Sigmoid colon (tissue), 7 donors: ENCODE measurements around the gene RPH3AL. TPM values are rescaled to one million over a fixed set of nuclear protein-coding genes. Genes with fewer than 3 reads are reported as not detected.
A peak's percentile ranks its signal among the peaks of the same experiment; 100 is the strongest.

ENCODE experiments used
- DNase-seq: peaks from one replicate; pipeline ENCODE4 v3.0.0-alpha.2; 2019
- H3K27ac ChIP-seq, 4 donors: fragments of 200-600 bp; sonication (generic); one replicate each; pipeline ENCODE4 v1.5.1; 2016 to 2019; ENCODE audit warnings: mild to moderate bottlenecking in 1 of 4
- H3K27me3 ChIP-seq, 3 donors: fragments of 200-600 bp; sonication (generic); one replicate each; pipeline ENCODE4 v1.5.1; 2019; ENCODE audit warnings: mild to moderate bottlenecking in 1 of 3
- H3K36me3 ChIP-seq, 4 donors: fragments of 200-600 bp; sonication (generic); one replicate each; pipeline ENCODE4 v1.5.1; 2016 to 2019
- H3K4me1 ChIP-seq, 4 donors: fragments of 200-600 bp; sonication (generic); one replicate each; pipeline ENCODE4 v1.5.1; 2017 to 2019
- H3K4me3 ChIP-seq, 4 donors: fragments of 200-600 bp; sonication (generic); one replicate each; pipeline ENCODE4 v1.5.1; 2017 to 2019; ENCODE audit warnings: mild to moderate bottlenecking in 2 of 4, moderate library complexity in 1 of 4
- H3K9me3 ChIP-seq, 4 donors: fragments of 200-600 bp in 3 of 4; sonication (generic) in 3 of 4; one replicate each; pipeline versions ENCODE4 v1.5.1 to v1.6.1; 2013 to 2019
- EP300 ChIP-seq, 4 donors: sonication (generic); formaldehyde crosslinking; IDR thresholded peaks; one replicate each; pipeline ENCODE4 v1.6.1; 2017; ENCODE audit warnings: antibody characterized with exemption in 4 of 4
- POLR2A ChIP-seq, 2 donors: fragments of 450-650 bp; IDR thresholded peaks; one replicate each; pipeline ENCODE4 v1.6.1; 2016; ENCODE audit warnings: antibody characterized with exemption in 2 of 2, mild to moderate bottlenecking in 2 of 2, moderate library complexity in 2 of 2
- POLR2AphosphoS5 ChIP-seq, 4 donors: sonication (generic); formaldehyde crosslinking; IDR thresholded peaks; one replicate each; pipeline ENCODE4 v1.6.1; 2017; ENCODE audit warnings: antibody characterized with exemption in 4 of 4
- WGBS, 2 donors: extraction: QIAGEN DNeasy Blood & Tissue Kit; methylation state at CpG; one replicate each; pipeline ENCODE4 v1.1.7; 2013; 5-methylcytosine and 5-hydroxymethylcytosine counted together
- intact Hi-C: fragments of 100-400 bp; cut with DNase I; formaldehyde crosslinking; loops from one replicate; pipeline ENCODE4 v1.15.1; 2023
- polyA plus RNA-seq, 3 donors: library from polyadenylated mRNA; stranded (reverse); fragments of 200-250 nt; gene quantifications; one replicate each; pipeline ENCODE4 v1.2.3, GENCODE V29; 2013
- total RNA-seq, 4 donors: library from RNA; depleted of rRNA; stranded (reverse); fragments of >200 nt; gene quantifications; one replicate each; pipeline ENCODE4 v1.1.0, GENCODE V29; 2016
- TF ChIP-seq, protein P1 (sequence below), 4 experiments: fragments of 450-650 bp in 3 of 4; fragments of 200-600 bp in 1 of 4; IDR thresholded peaks; one replicate each; pipeline ENCODE4 v1.5.1; 2016 to 2019; ENCODE audit warnings: antibody characterized with exemption in 4 of 4, mild to moderate bottlenecking in 3 of 4, moderate library complexity in 2 of 4
- donor health status: healthy with polysubstance abuse.
- donor health status: Bipolar disorder and iron deficiency.
- donor health status: healthy.

Gene RPH3AL
- total and polyA plus RNA-seq, 7 donors, result 1.8 to 23.1 (median 12.7) TPM

DNA sequence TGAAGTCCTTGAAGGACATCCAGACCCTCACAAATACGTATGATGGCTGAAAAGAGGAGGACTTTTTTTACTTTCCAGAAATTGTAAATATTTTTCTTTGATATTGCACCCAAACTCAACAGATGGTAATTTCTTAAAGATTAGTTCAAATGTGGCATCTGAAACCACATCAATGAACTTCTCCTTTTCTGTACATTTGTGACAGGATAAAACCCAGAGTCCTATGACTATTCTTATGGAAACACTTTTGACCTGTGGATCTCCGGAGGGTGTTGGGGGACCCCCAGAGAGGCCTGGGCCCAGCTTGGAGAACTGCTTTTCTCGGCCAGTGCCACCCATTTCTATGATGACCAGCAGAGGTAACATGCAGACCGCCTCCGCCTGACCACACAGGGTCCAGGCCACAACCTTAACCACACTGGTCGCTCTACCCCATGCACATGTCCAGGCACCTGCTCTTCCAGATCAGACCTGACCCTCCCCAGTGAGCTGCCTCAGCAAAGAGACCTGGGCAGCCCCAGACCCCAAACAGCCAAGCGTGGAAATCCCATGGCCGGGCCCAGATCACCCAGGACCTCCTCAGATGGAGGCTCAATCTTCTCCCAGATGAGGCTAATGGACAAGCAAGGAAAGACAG, 22.7 kb downstream of the RPH3AL start:
- 78 to 92% methylated on average over 8 of the region's 8 CpGs for WGBS, 2 donors
- H3K9me3 ChIP-seq, result no peaks in the 10 kb centered on the region
- DNase-seq, result peak; percentile 52
- no peaks in the 10 kb centered on the region for H3K36me3 ChIP-seq
- intact Hi-C loops, result no loop called here
- H3K27ac ChIP-seq, result peak overlapping the region in 1 of 4 donors; percentile 68
- TF ChIP-seq EP300 (IDR thresholded peaks at IDR 0.05) (no peak), POLR2AphosphoS5 (IDR thresholded peaks at IDR 0.05) (no peak), POLR2A (IDR thresholded peaks at IDR 0.05) (no peak)
- TF ChIP-seq, protein P1, sequence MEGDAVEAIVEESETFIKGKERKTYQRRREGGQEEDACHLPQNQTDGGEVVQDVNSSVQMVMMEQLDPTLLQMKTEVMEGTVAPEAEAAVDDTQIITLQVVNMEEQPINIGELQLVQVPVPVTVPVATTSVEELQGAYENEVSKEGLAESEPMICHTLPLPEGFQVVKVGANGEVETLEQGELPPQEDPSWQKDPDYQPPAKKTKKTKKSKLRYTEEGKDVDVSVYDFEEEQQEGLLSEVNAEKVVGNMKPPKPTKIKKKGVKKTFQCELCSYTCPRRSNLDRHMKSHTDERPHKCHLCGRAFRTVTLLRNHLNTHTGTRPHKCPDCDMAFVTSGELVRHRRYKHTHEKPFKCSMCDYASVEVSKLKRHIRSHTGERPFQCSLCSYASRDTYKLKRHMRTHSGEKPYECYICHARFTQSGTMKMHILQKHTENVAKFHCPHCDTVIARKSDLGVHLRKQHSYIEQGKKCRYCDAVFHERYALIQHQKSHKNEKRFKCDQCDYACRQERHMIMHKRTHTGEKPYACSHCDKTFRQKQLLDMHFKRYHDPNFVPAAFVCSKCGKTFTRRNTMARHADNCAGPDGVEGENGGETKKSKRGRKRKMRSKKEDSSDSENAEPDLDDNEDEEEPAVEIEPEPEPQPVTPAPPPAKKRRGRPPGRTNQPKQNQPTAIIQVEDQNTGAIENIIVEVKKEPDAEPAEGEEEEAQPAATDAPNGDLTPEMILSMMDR (IDR thresholded peaks at IDR 0.05), result no peak
- peaks cover 0 to under 1% (median 0%) of the 10 kb centered on the region in 3 donors for H3K27me3 ChIP-seq
- no peaks in the 10 kb centered on the region for H3K4me1 ChIP-seq
- H3K4me3 ChIP-seq, result no peak overlapping the region

- H3K9me3 ChIP-seq, result no peaks in the 10 kb centered on the region
- intact Hi-C loops, result no loop called here
- peak; percentile 33 for DNase-seq
- no peak overlapping the region for H3K27ac ChIP-seq
- H3K36me3 ChIP-seq, result no peaks in the 10 kb centered on the region
- H3K4me3 ChIP-seq, result no peak overlapping the region
- WGBS, 2 donors, result 95 to 96% methylated on average over 7 of the region's 7 CpGs
- no peaks in the 10 kb centered on the region for H3K27me3 ChIP-seq
- TF ChIP-seq, protein P1 (IDR thresholded peaks at IDR 0.05), result no peak
- no peaks in the 10 kb centered on the region for H3K4me1 ChIP-seq
Observed at GRCh38 chr17:327971-328370, 24.6 kb downstream of the RPH3AL start.

DNA sequence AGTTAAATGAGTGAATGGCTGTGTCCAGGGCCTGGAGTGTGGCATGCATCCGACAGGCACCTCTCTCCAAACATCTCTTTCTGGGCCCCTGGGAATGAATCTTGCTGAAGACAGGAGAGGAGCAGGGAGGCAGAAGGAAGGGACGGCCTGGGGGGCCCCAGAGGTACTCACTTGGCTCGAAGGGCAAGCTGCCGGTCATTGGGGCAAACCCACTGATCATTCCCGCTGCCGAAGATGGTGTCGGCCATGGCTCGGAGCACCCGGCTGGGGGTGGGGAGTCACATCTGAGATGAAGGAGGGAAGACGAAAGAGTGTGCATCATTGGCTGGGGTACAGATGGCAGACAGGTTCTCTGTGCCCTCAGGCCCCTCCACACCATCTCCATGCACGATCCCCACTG, 25.3 kb downstream of the RPH3AL start:
- H3K36me3 ChIP-seq, result no peaks in the 10 kb centered on the region
- H3K27me3 ChIP-seq, result no peaks in the 10 kb centered on the region
- peak; percentile 48 for DNase-seq
- WGBS, 2 donors, result 96% methylated on average over 11 of the region's 11 CpGs
- H3K9me3 ChIP-seq, result no peaks in the 10 kb centered on the region
- intact Hi-C loops, result no loop called here
- no peaks in the 10 kb centered on the region for H3K4me1 ChIP-seq
- no peak for TF ChIP-seq POLR2AphosphoS5 (IDR thresholded peaks at IDR 0.05)
- no peak for TF ChIP-seq POLR2A (IDR thresholded peaks at IDR 0.05)
- TF ChIP-seq, protein P1 (IDR thresholded peaks at IDR 0.05), result no peak
- TF ChIP-seq EP300 (IDR thresholded peaks at IDR 0.05), result no peak
- H3K4me3 ChIP-seq, result no peak overlapping the region
- H3K27ac ChIP-seq, result no peak overlapping the region

DNA sequence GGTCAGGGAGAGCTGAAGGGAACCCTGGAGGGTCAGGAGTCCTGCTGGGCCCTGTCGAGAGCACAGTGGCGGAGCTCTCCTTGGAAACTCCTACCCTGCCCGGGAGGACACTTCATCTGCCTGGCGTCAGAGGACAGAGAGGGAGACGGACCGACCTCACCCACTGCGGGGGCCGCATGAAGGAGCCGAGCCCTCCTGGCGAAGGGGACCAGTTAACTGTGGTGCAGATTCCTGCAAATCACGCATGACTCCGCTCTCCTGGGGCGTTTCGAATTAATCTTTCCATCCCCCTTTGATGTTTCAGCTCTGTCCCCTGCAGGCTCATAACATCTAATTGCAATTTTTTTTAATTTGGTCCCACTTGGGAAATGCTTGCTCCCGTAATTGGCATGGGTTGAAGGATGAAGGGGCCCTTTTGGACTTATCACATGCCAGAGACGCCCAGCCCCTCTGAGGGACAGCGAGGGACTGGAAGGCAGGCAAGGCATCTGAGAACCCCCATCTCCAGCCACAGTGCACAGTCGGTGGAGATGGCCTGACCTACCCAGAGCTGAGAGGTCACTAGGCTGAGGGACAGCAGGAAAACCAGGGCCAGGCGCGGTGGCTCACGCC, 26.5 kb downstream of the RPH3AL start:
- Histone ChIP-seq H3K36me3 (no peaks in the 10 kb centered on the region), H3K9me3 (no peaks in the 10 kb centered on the region), H3K27ac (no peak overlapping the region), H3K4me3 (no peak overlapping the region), H3K27me3 (no peaks in the 10 kb centered on the region), H3K4me1 (no peaks in the 10 kb centered on the region)
- TF ChIP-seq POLR2AphosphoS5 (IDR thresholded peaks at IDR 0.05) (no peak), EP300 (IDR thresholded peaks at IDR 0.05) (no peak), POLR2A (IDR thresholded peaks at IDR 0.05) (no peak)
- TF ChIP-seq, protein P1 (IDR thresholded peaks at IDR 0.05), result no peak
- intact Hi-C loops, result no loop called here
- 91 to 94% methylated on average over 21 of the region's 21 CpGs for WGBS, 2 donors
- DNase-seq, result peak; percentile 56
